ENCODE results near the gene ARCN1.

ARCN1 gene

DNA sequence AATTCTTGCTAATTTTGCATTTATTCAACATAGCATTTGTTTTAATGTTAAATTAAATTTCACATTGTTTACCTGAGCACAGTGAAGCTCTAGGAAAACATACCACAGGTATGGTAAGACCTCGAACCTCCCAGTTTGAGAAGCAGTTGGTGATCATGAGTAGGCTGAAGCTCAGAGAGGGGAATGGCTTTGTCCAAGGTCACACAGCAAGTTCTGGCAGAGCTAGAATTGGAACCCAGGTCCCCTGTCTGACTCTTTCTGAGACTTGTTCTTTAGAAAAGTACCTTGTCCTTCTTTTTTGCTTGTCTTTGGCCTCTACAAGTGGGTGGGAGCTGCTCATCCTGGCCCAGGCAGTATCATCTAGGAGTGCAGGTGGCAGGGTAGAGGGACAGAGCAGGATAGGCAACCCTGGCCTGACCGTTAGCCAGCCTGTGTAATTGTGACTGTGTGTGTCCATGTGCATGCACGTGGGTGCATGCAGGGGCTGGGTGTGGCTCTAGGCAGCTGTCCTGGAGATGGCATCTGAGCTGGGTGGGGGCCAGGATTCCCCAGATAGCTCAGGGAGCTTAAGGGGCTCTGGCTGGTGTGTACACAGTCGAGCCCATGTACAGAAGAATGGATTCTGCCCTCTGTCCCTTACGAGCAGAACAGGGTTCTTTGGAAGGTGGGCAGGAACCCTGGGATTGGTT is 56.8 kb downstream of the ARCN1 start:
- H3K27ac ChIP-seq = peak overlapping the region; percentile 99
- DNase-seq (ENCODE audit: low spot score) = no peak
- CTCF ChIA-PET = interaction anchor here (0.6 kb wide), 2 partner anchors 61 to 387 kb away, joined by 3 read pairs; no protein-coding TSS in a partner anchor
- POLR2A ChIA-PET (ENCODE audit: low non-redundant PET) = no interaction called here
- no peak for TF ChIP-seq CTCF (conservative IDR thresholded peaks at IDR 0.05; ENCODE audit: low read depth)

DNA sequence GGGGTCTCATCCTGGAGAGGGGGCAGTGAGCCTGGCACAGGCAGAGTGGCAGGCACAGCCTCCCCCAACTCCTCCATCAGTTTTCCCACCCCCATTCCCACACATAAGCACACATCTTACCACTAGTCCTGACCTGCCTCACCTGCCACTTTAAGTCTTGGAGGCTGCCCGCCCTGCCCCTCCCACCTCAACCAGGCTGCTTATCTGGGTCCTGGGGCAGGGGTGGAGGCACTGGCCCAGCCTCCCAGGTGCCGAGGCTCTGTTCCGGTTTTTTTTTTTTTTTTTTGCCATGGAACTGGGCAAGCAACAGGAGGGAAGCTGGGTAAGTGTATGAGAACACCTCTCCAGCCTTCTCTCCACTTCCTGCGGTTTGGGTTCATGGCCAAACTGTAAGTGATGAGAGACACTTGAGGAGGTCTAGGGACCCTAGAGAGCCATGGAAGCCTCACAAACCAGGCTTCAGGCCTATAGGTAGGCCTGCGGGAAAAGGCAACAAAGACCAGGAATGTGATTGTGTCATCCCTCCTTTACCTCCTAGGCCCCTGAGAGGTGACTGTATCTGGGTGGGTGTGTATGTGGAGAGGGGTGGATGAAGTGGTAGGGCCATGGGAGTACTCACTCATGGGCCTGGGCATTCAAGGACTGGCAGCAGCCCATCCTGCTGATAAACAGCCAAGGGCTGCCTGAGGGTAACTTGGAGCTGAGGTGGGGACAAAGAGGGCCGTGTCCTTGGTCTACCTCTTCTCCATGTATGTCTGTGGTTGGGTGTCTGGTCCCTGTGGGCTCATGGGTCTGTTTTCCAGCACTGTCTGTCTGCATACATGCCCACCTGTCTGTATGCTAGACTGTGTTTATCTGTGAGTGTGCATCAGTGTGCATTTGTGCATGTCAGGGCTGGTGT is 57.8 kb downstream of the ARCN1 start:
- ChIA-PET POLR2A (ENCODE audit: low non-redundant PET) (no interaction called here), CTCF (interaction anchor here (0.6 kb wide), 1 partner anchor 386 kb away, joined by 3 read pairs; no protein-coding TSS in a partner anchor)
- no peak for TF ChIP-seq CTCF (conservative IDR thresholded peaks at IDR 0.05; ENCODE audit: low read depth)
- H3K27ac ChIP-seq = peak overlapping the region; percentile 99
- peak; percentile 37 for DNase-seq (ENCODE audit: low spot score)

GRCh38 chr11:118631142-118631909 is 59.1 kb downstream of the ARCN1 start:
- peak overlapping the region; percentile 99 for H3K27ac ChIP-seq
- ChIA-PET POLR2A (ENCODE audit: low non-redundant PET) (no interaction called here), CTCF (interaction anchor here (0.6 to 0.8 kb wide), 3 partner anchors 9 to 59 kb away, joined by 3 read pairs; partner anchors contain the start of gene ARCN1)
- TF ChIP-seq CTCF (conservative IDR thresholded peaks at IDR 0.05; ENCODE audit: low read depth) = no peak
- DNase-seq (ENCODE audit: low spot score) = no peak

DNA sequence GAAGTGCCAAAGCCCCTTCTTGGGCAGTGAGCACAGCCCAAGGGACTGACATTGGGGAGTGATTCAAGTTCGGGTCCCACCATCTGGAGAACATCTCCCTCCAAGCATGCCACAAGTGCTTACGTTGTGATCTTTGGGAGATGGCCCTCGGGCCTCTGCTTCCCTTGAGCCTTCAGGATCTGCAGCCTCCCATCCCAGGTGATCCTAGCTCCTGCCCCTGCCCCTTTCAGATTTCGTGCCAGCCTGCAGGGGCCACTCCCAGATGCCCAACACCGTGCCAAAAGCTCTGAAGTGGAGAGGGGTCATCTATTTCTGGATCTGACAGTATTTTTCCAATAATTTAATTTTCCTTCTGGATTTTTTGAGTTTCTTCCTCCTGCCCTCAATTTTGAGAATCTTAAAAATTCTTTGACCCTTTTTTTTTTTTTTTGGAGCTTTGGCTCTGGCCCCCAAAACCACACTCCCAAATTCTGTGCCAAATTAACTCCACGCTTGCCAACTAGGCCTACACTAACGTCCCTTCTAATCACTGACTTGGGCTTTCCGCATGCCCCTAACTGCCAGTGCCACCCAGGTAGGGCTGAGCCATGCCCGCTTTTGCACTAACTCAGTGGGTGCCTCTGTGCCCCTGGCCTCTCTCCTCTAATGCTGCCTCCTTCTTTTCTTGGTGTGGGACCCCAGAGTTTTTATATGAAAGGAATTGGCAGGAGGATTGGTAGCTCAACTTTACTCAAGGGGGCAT is 60.5 kb downstream of the ARCN1 start:
- POLR2A ChIA-PET (ENCODE audit: low non-redundant PET) = no interaction called here
- CTCF ChIA-PET = interaction anchor here (0.9 kb wide), 1 partner anchor 13 kb away, joined by 3 read pairs; no protein-coding TSS in a partner anchor
- no peak for DNase-seq (ENCODE audit: low spot score)
- TF ChIP-seq CTCF (conservative IDR thresholded peaks at IDR 0.05; ENCODE audit: low read depth) = no peak
- peak overlapping the region; percentile 99 for H3K27ac ChIP-seq

DNA sequence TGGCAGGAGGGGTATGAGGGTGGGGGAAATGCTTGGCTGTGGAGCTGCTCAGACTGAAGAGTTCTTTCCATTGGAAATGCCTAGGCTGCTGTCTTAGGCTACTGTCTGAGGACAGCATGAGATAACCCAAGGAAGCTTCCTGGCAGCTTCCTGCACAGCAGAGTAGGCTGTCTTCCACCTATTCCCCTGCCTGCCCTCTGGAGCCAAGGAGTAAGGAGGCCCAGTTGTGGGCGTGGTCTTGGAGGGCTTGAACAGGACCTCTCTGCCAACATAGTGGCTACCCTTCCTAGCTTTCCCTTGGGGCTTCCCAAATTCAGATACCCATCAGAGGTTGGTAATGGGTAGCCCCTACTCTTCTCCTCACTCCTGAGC is 61.1 kb downstream of the ARCN1 start:
- POLR2A ChIA-PET (ENCODE audit: low non-redundant PET) = no interaction called here
- peak overlapping the region; percentile 99 for H3K27ac ChIP-seq
- no peak for TF ChIP-seq CTCF (conservative IDR thresholded peaks at IDR 0.05; ENCODE audit: low read depth)
- CTCF ChIA-PET = interaction anchor here (0.9 to 2.6 kb wide), 3 partner anchors 8 to 26 kb away, joined by 3 to 8 read pairs (median 5); no protein-coding TSS in a partner anchor
- DNase-seq (ENCODE audit: low spot score) = no peak
